Stimulated activated CD8-positive, alpha-beta memory T cell treated with anti-CD3 and anti-CD28 coated beads, Interleukin-7, amount 100 ng/mL, for 4 hours (primary cell): Measurements from ENCODE around the gene MMEL1.
A peak's percentile ranks its signal among the peaks of the same experiment; 100 is the strongest.

Source experiments
- DNase-seq, 2 donors: peaks; one replicate each; pipeline ENCODE4 v3.0.0-alpha.2; 2020; ENCODE audit warnings: low read depth in 2 of 2

MMEL1 gene

DNA sequence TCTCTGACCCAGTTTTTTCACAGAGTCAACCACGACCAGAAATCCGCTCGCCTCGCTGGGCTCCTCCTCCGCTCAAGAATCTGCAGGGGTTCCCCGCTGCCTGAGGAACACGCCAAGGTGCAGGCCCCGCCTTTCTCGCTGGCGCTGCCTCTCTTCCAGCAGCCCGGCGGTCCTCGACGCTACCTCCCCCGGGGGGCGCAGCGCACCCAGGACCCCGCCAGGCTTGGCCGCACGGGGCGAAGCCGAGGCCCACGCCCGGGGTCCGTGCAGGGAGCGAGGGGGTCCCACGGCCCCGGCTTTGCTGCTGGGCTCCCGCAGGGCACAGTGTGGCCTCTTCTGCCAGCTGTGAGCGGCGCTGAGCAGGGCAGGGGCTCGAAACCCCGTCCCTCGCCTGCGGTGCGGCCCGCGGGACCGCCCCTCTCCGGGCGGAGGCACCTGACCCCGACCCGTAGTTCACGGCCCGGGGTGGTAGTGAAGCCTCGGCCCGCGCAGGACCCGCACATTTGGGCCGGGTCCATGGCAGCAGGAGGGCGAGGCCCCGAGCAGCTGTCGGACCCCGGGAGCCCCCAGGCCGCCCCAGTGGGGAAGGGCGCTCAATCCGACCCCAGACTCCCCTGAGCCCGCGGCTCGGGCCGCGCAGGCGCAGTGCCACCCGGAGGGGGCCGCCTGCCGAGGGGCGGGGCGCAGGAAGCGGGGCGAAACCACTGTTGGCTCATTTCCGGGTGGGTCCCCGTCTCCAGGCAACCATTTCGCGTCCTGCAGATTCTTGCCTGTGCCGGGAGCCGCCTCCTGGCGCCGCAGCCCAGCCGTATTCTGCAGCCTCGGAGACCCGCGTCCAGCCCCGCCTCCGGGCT lies 10.0 kb upstream of the MMEL1 start:
- peak; percentile 92 to 94 for DNase-seq

GRCh38 chr1:2642131-2642559 lies 9.3 kb upstream of the MMEL1 start:
- no peak for DNase-seq

GRCh38 chr1:2641381-2642130 lies 8.7 kb upstream of the MMEL1 start:
- no peak for DNase-seq

GRCh38 chr1:2640626-2641025 lies 7.8 kb upstream of the MMEL1 start:
- DNase-seq: no peak

- no peak for DNase-seq
These were observed 7.0 kb upstream of the MMEL1 start for GRCh38 chr1:2639607-2640521.

- DNase-seq: no peak
These were observed 6.4 kb upstream of the MMEL1 start for GRCh38 chr1:2639203-2639602.

GRCh38 chr1:2638466-2639115 lies 5.8 kb upstream of the MMEL1 start:
- no peak for DNase-seq

DNA sequence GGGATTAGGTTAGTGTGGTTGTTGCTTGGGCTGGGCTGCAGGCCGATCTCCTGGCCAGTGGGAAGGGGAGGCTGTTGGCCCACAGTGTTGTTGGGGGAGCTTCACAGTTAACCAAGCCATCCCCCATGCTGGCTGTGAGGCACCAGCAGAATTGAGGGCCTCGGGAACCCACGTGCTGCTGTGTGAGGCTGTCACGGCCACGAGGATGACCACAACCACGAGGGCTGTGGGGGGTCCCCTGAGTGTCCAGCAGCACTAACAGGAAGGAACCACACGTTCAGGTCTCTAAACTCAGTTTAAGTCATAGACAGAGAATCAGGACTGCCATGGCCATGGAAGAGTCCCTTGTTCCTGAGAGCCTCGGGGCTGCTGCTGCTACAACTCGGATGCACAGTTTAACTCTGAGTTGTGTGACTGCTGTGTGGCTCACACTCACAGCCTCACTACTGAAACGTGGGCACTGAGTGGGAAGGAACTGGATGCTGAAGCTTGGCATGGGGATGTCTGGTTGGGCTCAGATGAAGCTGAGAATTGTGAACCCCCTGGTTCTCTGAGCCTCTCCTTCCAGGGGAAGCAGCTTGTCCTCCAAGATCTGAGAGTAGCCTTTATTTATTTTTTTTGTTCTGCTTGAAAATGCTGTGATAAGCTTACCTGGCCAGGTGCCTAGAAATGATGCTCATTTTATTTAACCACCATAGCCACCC lies 4.8 kb upstream of the MMEL1 start:
- DNase-seq: no peak

GRCh38 chr1:2636733-2637132 lies 3.9 kb upstream of the MMEL1 start:
- no peak for DNase-seq

GRCh38 chr1:2635361-2636010 lies 2.7 kb upstream of the MMEL1 start:
- DNase-seq: no peak

GRCh38 chr1:2633936-2634491 lies 1.2 kb upstream of the MMEL1 start:
- no peak for DNase-seq

GRCh38 chr1:2633366-2633935 lies 635 bp upstream of the MMEL1 start:
- no peak for DNase-seq

DNA sequence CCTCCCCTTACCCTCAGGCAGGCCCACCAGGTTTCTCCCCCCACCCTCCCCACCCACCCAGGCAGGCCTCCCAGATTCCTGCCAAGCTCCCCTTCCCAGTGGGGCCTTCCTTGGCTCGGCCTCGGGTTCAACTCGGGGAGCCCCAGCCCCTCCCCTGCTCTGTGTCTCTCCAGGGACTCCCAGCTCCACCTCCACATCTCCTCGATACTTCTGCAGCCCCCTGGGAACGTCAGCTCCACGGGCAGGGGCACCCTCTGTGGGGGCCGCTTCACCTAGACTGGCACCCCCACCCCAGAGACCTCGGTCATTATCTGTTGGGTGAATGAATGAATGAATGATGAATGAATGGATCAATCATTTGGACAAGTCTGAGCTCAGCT lies 775 bp downstream of the MMEL1 start:
- DNase-seq: no peak

DNA sequence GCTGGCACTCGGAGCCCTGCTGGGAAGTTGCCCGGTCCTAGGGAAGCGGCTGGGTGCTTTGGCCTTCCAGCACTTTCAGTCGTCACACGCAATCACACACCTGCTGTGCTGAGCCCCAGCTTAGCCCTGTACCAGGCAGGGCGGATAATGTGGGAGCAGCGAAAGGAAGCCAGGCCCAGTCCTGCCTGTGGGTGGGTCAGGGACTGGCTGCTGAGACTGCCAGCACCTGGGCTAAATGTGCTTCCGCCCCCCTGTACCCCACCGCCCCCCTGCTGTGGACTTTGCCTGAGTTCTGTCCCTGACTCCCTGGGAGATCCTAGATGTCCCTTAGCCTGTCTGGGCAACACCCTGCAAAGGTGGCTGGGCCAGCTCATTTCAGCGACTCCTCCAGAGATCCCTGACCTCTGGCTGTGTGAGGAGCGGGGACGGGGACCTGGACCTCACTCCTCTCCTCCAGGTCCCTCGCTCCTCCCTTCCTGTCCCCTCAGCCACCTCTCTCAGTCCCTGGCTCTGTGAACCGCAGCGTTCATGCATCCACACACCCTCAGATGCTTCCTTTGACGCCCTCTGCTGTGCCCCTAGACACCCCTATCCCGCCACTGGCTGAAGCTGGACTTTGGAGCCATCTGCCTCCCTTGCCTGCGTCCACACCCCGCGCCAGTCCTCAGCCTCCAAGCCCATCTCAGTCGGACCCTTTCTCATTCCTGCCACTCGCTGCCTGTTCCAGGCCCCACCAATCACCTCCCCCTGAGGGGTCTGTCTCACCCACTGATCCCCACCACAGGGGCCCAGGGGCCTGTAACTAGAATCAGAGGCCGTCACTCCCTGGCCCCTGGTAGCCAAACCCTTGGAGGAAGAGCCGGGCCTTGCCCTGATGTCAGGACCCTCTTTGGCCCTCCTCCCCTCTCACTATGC lies 1.4 kb downstream of the MMEL1 start:
- DNase-seq: no peak

- no peak for DNase-seq
These were observed 2.2 kb downstream of the MMEL1 start for GRCh38 chr1:2630498-2631135.

- no peak for DNase-seq
These were observed 3.0 kb downstream of the MMEL1 start for GRCh38 chr1:2629627-2630497.
